Gastrocnemius medialis (tissue), 4 donors: ENCODE measurements around the gene LRRC40. TPM values are rescaled to one million over a fixed set of nuclear protein-coding genes. Genes with fewer than 3 reads are reported as not detected.
A peak's percentile ranks its signal among the peaks of the same experiment; 100 is the strongest.

Experiments
- ATAC-seq, 2 donors: fragments of 150-250 bp; one replicate each; pipeline ENCODE4 v1.9.1; 2016
- DNase-seq, 2 donors: peaks; one replicate each; pipeline ENCODE4 v3.0.0-alpha.2; 2019
- H3K27ac ChIP-seq, 4 donors: fragments of 200-600 bp; sonication (generic); 1 replicate in 1 of 4; 2 replicates in 3 of 4; pipeline ENCODE4 v1.5.1; 2016 to 2018; ENCODE audit warnings: mild to moderate bottlenecking in 2 of 4, moderate library complexity in 1 of 4
- H3K27me3 ChIP-seq, 3 donors: fragments of 200-600 bp; sonication (generic) in 2 of 3; 1 replicate in 1 of 3; 2 replicates in 2 of 3; pipeline versions ENCODE4 v1.5.1 to v1.6.0; 2016 to 2019; ENCODE audit warnings: mild to moderate bottlenecking in 1 of 3, moderate library complexity in 1 of 3
- H3K36me3 ChIP-seq, 2 donors: fragments of 200-600 bp; sonication (generic) in 1 of 2; one replicate each; pipeline ENCODE4 v1.5.1; 2017 to 2018
- H3K4me1 ChIP-seq, 2 donors: fragments of 200-600 bp; sonication (generic) in 1 of 2; one replicate each; pipeline ENCODE4 v1.5.1; 2016 to 2017; ENCODE audit warnings: mild to moderate bottlenecking in 2 of 2
- H3K4me3 ChIP-seq, 4 donors: fragments of 200-600 bp; sonication (generic) in 3 of 4; 1 replicate in 1 of 4; 2 replicates in 3 of 4; pipeline ENCODE4 v1.5.1; 2016 to 2019; ENCODE audit warnings: mild to moderate bottlenecking in 2 of 4
- H3K9me3 ChIP-seq, 3 donors: fragments of 200-600 bp; sonication (generic) in 2 of 3; 1 replicate in 1 of 3; 2 replicates in 2 of 3; pipeline ENCODE4 v1.5.1; 2016 to 2019
- CTCF ChIP-seq, 5 experiments: fragments of 450-650 bp in 3 of 5; fragments of 200-600 bp in 2 of 5; sonication (generic) in 2 of 5; IDR thresholded peaks in 4 of 5; conservative IDR thresholded peaks in 1 of 5; 1 replicate in 4 of 5; 2 replicates in 1 of 5; pipeline ENCODE4 v1.5.1; 2016 to 2019; ENCODE audit warnings: antibody characterized with exemption in 5 of 5, mild to moderate bottlenecking in 3 of 5, moderate library complexity in 3 of 5
- POLR2A ChIP-seq, 2 donors: fragments of 450-650 bp; IDR thresholded peaks; one replicate each; pipeline ENCODE4 v1.6.1; 2017; ENCODE audit warnings: antibody characterized with exemption in 2 of 2, mild to moderate bottlenecking in 2 of 2, moderate library complexity in 2 of 2
- in situ Hi-C, 4 donors: fragments of 200-750 bp; cut with MboI; loops; one replicate each; pipeline versions ENCODE4 v1.15.0 to v1.8.0; 2017; ENCODE audit warnings: low sequenced_read_pairs in 4 of 4
- intact Hi-C: fragments of 100-400 bp; cut with DNase I; formaldehyde crosslinking; loops from one replicate; pipeline ENCODE4 v1.15.1; 2023; ENCODE audit warnings: low total_unique reads
- total RNA-seq, 4 donors: library from RNA; depleted of rRNA; stranded (reverse); fragments of >200 nt; gene quantifications; one replicate each; pipeline versions ENCODE4 v1.1.0 to v1.2.3, GENCODE V29; 2016

LRRC40 gene
- total RNA-seq, 4 donors from 2014 or later: 6.5 to 10.5 (median 9.3) TPM

GRCh38 chr1:70220015-70220414 lies 14.6 kb upstream of the LRRC40 start:
- peak overlapping the region in 3 of 4 donors; percentile 92 to 99 (median 98) for H3K27ac ChIP-seq
- H3K27me3 ChIP-seq: no peaks in the 10 kb centered on the region
- H3K36me3 ChIP-seq: no peaks in the 10 kb centered on the region
- in situ Hi-C loops: no loop called here
- ATAC-seq (no peak), DNase-seq (no peak)
- intact Hi-C loops: loop anchor here (5.0 kb wide), 1 partner anchor 132 kb away; the partner anchor contains the start of gene ANKRD13C
- TF ChIP-seq POLR2A (IDR thresholded peaks at IDR 0.05): no peak
- TF ChIP-seq CTCF (IDR thresholded peaks at IDR 0.05 in 4 of 5, conservative IDR thresholded peaks at IDR 0.05 in 1 of 5): no peak
- no peak overlapping the region for H3K4me3 ChIP-seq
- peaks cover 37 to 41% of the 10 kb centered on the region in 2 donors for H3K4me1 ChIP-seq
- no peaks in the 10 kb centered on the region for H3K9me3 ChIP-seq

GRCh38 chr1:70211541-70211940 lies 6.2 kb upstream of the LRRC40 start:
- Histone ChIP-seq H3K4me3 (no peak overlapping the region), H3K27ac (peak overlapping the region in 2 of 4 donors; percentile 2 to 8), H3K27me3 (no peaks in the 10 kb centered on the region), H3K4me1 (peaks cover 45 to 46% of the 10 kb centered on the region in 2 donors), H3K36me3 (peaks cover 0 to 15% of the 10 kb centered on the region in 2 donors), H3K9me3 (no peaks in the 10 kb centered on the region)
- in situ Hi-C loops (no loop called here), intact Hi-C loops (no loop called here)
- ATAC-seq (no peak), DNase-seq (no peak)
- TF ChIP-seq POLR2A (IDR thresholded peaks at IDR 0.05) (no peak), CTCF (IDR thresholded peaks at IDR 0.05 in 4 of 5, conservative IDR thresholded peaks at IDR 0.05 in 1 of 5) (no peak)

GRCh38 chr1:70210820-70211219 lies 5.4 kb upstream of the LRRC40 start:
- H3K4me3 ChIP-seq: no peak overlapping the region
- peak overlapping the region in 2 of 4 donors; percentile 2 to 7 for H3K27ac ChIP-seq
- no peak for ATAC-seq
- H3K4me1 ChIP-seq: peaks cover 48 to 49% of the 10 kb centered on the region in 2 donors
- TF ChIP-seq CTCF (IDR thresholded peaks at IDR 0.05 in 4 of 5, conservative IDR thresholded peaks at IDR 0.05 in 1 of 5): no peak
- intact Hi-C loops (no loop called here), in situ Hi-C loops (no loop called here)
- peaks cover 0 to 15% of the 10 kb centered on the region in 2 donors for H3K36me3 ChIP-seq
- H3K27me3 ChIP-seq: no peaks in the 10 kb centered on the region
- no peak for DNase-seq
- no peaks in the 10 kb centered on the region for H3K9me3 ChIP-seq

- ATAC-seq (no peak), DNase-seq (no peak)
- H3K27ac ChIP-seq: peak overlapping the region in 1 of 4 donors; percentile 94
- H3K9me3 ChIP-seq: no peaks in the 10 kb centered on the region
- H3K27me3 ChIP-seq: no peaks in the 10 kb centered on the region
- TF ChIP-seq CTCF (IDR thresholded peaks at IDR 0.05 in 4 of 5, conservative IDR thresholded peaks at IDR 0.05 in 1 of 5) (no peak), POLR2A (IDR thresholded peaks at IDR 0.05) (no peak)
- peaks cover 0 to 15% of the 10 kb centered on the region in 2 donors for H3K36me3 ChIP-seq
- intact Hi-C loops: loop anchor here (5.0 kb wide), 1 partner anchor 144 kb away; the partner anchor contains the start of gene ANKRD13C
- in situ Hi-C loops: loop anchor here in 1 of 4 donors (10.0 kb wide), 1 partner anchor 207 kb away; the partner anchor contains the start of gene CTH
- H3K4me1 ChIP-seq: peaks cover 55 to 60% of the 10 kb centered on the region in 2 donors
- H3K4me3 ChIP-seq: no peak overlapping the region
Observed at GRCh38 chr1:70208292-70208691, 2.9 kb upstream of the LRRC40 start.
